Mesendoderm (in vitro differentiated cells): ENCODE measurements around the gene TRDN.

Source experiments
- DNase-seq: peaks from one replicate; pipeline ENCODE4 v3.0.0; 2013
- H2AK5ac ChIP-seq: 2 replicates; pipeline ENCODE4 v1.6.1; 2013; ENCODE audit warnings: low read length, inconsistent platforms
- H2BK120ac ChIP-seq: 2 replicates; pipeline ENCODE4 v1.6.1; 2013; ENCODE audit warnings: low read depth, mild to moderate bottlenecking, low read length, moderate library complexity, mixed read lengths
- H2BK15ac ChIP-seq: replicated peaks from 2 replicates; pipeline ENCODE4 v1.6.1; 2013; ENCODE audit warnings: low read depth, mild to moderate bottlenecking, moderate library complexity
- H2BK5ac ChIP-seq: 2 replicates; pipeline ENCODE4 v1.6.1; 2013; ENCODE audit warnings: low read length, inconsistent platforms
- H3K18ac ChIP-seq: 2 replicates; pipeline ENCODE4 v1.6.1; 2013; ENCODE audit warnings: mild to moderate bottlenecking, low read length, mixed read lengths
- H3K23ac ChIP-seq: one replicate; pipeline ENCODE4 v1.6.1; 2013; ENCODE audit warnings: low read length
- H3K27ac ChIP-seq: 2 replicates; pipeline ENCODE4 v1.5.1; 2013; ENCODE audit warnings: low read depth, mild to moderate bottlenecking, inconsistent platforms, low read length, moderate library complexity
- H3K27me3 ChIP-seq: 2 replicates; pipeline ENCODE4 v1.6.1; 2013; ENCODE audit warnings: low read length, control low read depth, mild to moderate bottlenecking, inconsistent platforms; ENCODE audit not compliant: insufficient read depth, poor library complexity
- H3K36me3 ChIP-seq: 2 replicates; pipeline ENCODE4 v1.6.1; 2013; ENCODE audit warnings: low read length, inconsistent platforms; ENCODE audit not compliant: control insufficient read depth, insufficient read depth
- H3K4ac ChIP-seq: one replicate; pipeline ENCODE4 v1.6.1; 2013; ENCODE audit warnings: low read depth, mild to moderate bottlenecking, low read length, moderate library complexity
- H3K4me1 ChIP-seq: 2 replicates; pipeline ENCODE4 v1.6.1; 2013; ENCODE audit warnings: low read depth, low read length, inconsistent platforms; ENCODE audit not compliant: control insufficient read depth
- H3K4me2 ChIP-seq: 2 replicates; pipeline ENCODE4 v1.6.1; 2013; ENCODE audit warnings: low read length
- H3K4me3 ChIP-seq: 2 replicates; pipeline ENCODE4 v1.5.1; 2013; ENCODE audit warnings: mild to moderate bottlenecking, low read length
- H3K56ac ChIP-seq: one replicate; pipeline ENCODE4 v1.6.1; 2013; ENCODE audit warnings: low read length
- H3K79me1 ChIP-seq: 2 replicates; pipeline ENCODE4 v1.6.1; 2013; ENCODE audit warnings: low read length, inconsistent platforms
- H3K79me2 ChIP-seq: 2 replicates; pipeline ENCODE4 v1.6.1; 2013; ENCODE audit warnings: mild to moderate bottlenecking, low read length; ENCODE audit not compliant: control insufficient read depth, insufficient read depth
- H3K9ac ChIP-seq: 2 replicates; pipeline ENCODE4 v1.6.1; 2013; ENCODE audit warnings: low read length, inconsistent platforms
- H4K5ac ChIP-seq: one replicate; pipeline ENCODE4 v1.6.1; 2013; ENCODE audit warnings: low read length
- H4K8ac ChIP-seq: one replicate; pipeline ENCODE4 v1.6.1; 2013; ENCODE audit warnings: low read depth, mild to moderate bottlenecking, control low read depth, low read length, moderate library complexity
- WGBS: extraction: QIAGEN DNeasy Blood & Tissue Kit; methylation state at CpG from one replicate; pipeline ENCODE4 v1.1.7; 2013; ENCODE audit warnings: low lambda C conversion rate, missing lambda C conversion rate; ENCODE audit not compliant: insufficient coverage; ENCODE audit errors: extremely low coverage; 5-methylcytosine and 5-hydroxymethylcytosine counted together

The TRDN gene

DNA sequence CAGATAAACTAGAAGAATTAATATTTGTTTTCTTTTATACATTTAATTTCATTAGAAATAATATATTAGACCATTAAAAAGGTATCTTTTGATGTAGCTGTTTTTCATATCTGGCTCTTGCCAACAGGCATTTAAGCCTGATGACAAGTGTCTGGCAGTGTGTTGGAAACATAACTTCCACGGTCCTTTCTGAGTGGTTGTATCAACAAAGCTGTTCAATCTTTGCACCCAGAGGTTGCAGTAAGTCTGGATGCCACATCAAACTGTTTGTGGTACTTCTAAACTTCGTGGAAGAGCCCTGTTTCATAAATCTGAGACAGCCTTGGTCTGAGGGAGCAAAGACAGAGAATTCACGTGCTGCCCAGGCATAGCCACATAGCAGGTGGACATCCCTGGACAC lies 197.4 kb downstream of the TRDN start:
- Histone ChIP-seq H3K4me1 (peaks cover 3% of the 10 kb centered on the region), H3K4ac (no peak overlapping the region)

DNA sequence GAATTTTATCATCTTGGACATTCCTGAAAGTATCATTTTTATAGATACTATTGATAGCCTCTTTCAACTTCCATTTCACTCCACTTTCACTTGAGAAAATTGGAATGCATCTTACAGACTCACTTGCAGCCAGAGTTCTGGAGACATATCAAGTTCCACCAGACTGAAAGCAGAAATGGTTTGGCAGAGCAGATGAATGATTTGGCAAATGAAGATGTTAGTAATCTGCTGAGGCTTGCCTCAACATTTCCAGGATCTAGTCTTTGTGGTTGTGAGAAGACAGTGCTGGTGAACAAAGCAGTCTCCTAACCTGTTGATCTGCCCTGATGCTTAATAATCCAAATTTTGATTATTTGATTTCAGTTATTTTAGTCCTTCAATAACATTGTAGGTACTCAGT lies 202.6 kb downstream of the TRDN start:
- Histone ChIP-seq H3K4ac (no peak overlapping the region), H3K18ac (no peak overlapping the region), H2BK15ac (no peak overlapping the region), H3K79me1 (no peaks in the 10 kb centered on the region), H3K56ac (no peak overlapping the region), H3K4me2 (no peak overlapping the region), H3K27me3 (no peaks in the 10 kb centered on the region), H3K79me2 (no peaks in the 10 kb centered on the region), H3K4me3 (no peak overlapping the region), H4K8ac (no peak overlapping the region), H2BK120ac (no peak overlapping the region), H4K5ac (no peak overlapping the region), H3K4me1 (peaks cover 3% of the 10 kb centered on the region), H3K23ac (no peak overlapping the region), H3K27ac (no peak overlapping the region), H3K36me3 (no peaks in the 10 kb centered on the region), H3K9ac (no peak overlapping the region), H2AK5ac (no peak overlapping the region), H2BK5ac (no peak overlapping the region)
- no peak for DNase-seq

More for the DNA sequence above, 197.4 kb downstream of the TRDN start:
- Histone ChIP-seq H2BK15ac (no peak overlapping the region), H3K27ac (no peak overlapping the region), H3K9ac (no peak overlapping the region), H3K79me2 (no peaks in the 10 kb centered on the region), H2BK5ac (no peak overlapping the region), H4K8ac (no peak overlapping the region), H3K56ac (no peak overlapping the region), H3K4me2 (no peak overlapping the region), H3K79me1 (no peaks in the 10 kb centered on the region), H3K18ac (no peak overlapping the region), H2AK5ac (no peak overlapping the region), H2BK120ac (no peak overlapping the region), H3K23ac (no peak overlapping the region), H3K36me3 (no peaks in the 10 kb centered on the region), H3K27me3 (no peaks in the 10 kb centered on the region), H4K5ac (no peak overlapping the region), H3K4me3 (no peak overlapping the region)
- no peak for DNase-seq
- WGBS, result no CpG with 5 or more reads among the region's 3 CpGs

DNA sequence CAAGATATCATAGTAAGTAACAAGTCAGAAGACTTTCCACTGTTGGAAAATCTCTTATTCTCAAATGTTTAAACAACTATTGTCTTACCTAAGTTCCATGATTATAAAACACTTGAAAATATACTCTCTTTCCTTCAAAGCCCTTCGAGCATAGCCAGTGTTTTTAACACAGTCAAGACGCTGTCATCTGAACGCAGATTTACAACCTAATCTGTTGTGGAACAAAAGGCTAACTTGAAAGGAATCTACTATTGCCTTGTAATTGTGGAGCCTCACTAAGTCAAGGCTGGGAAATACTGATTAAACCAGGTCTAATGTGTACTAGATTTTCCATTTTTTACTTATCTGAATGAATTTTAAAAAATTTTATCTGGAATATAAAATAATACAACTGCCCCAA lies 205.8 kb downstream of the TRDN start:
- Histone ChIP-seq H2BK5ac (no peak overlapping the region), H2AK5ac (no peak overlapping the region), H3K79me1 (no peaks in the 10 kb centered on the region), H3K4me3 (no peak overlapping the region), H3K36me3 (no peaks in the 10 kb centered on the region), H2BK15ac (no peak overlapping the region), H3K18ac (no peak overlapping the region), H3K9ac (no peak overlapping the region), H3K79me2 (no peaks in the 10 kb centered on the region), H4K8ac (no peak overlapping the region), H3K27me3 (no peaks in the 10 kb centered on the region), H3K23ac (no peak overlapping the region), H3K4me2 (no peak overlapping the region), H3K27ac (no peak overlapping the region), H3K4me1 (no peaks in the 10 kb centered on the region), H3K56ac (no peak overlapping the region), H2BK120ac (no peak overlapping the region), H4K5ac (no peak overlapping the region), H3K4ac (no peak overlapping the region)
- WGBS, result no CpG with 5 or more reads among the region's 3 CpGs
- DNase-seq, result no peak

- H3K79me2 ChIP-seq, result no peaks in the 10 kb centered on the region
- no peaks in the 10 kb centered on the region for H3K36me3 ChIP-seq
- H3K4me1 ChIP-seq, result no peaks in the 10 kb centered on the region
- no peak overlapping the region for H2BK15ac ChIP-seq
- H3K27me3 ChIP-seq, result no peaks in the 10 kb centered on the region
- H2BK120ac ChIP-seq, result no peak overlapping the region
- WGBS, result no CpG with 5 or more reads among the region's 1 CpG
- no peaks in the 10 kb centered on the region for H3K79me1 ChIP-seq
- H4K5ac ChIP-seq, result no peak overlapping the region
- no peak overlapping the region for H3K9ac ChIP-seq
- H3K27ac ChIP-seq, result no peak overlapping the region
- H4K8ac ChIP-seq, result no peak overlapping the region
- H3K4me2 ChIP-seq, result no peak overlapping the region
- no peak overlapping the region for H3K23ac ChIP-seq
- no peak overlapping the region for H3K4me3 ChIP-seq
- no peak for DNase-seq
- H2BK5ac ChIP-seq, result no peak overlapping the region
- H2AK5ac ChIP-seq, result no peak overlapping the region
- no peak overlapping the region for H3K18ac ChIP-seq
- no peak overlapping the region for H3K4ac ChIP-seq
- H3K56ac ChIP-seq, result no peak overlapping the region
Observed at GRCh38 chr6:123427008-123427407, 209.7 kb downstream of the TRDN start.

- no peak overlapping the region for H3K9ac ChIP-seq
- no peak overlapping the region for H3K4me2 ChIP-seq
- no peaks in the 10 kb centered on the region for H3K27me3 ChIP-seq
- no peak overlapping the region for H2AK5ac ChIP-seq
- H3K27ac ChIP-seq, result no peak overlapping the region
- no peak overlapping the region for H3K18ac ChIP-seq
- H3K23ac ChIP-seq, result no peak overlapping the region
- no peak overlapping the region for H2BK15ac ChIP-seq
- no peaks in the 10 kb centered on the region for H3K4me1 ChIP-seq
- H3K4me3 ChIP-seq, result no peak overlapping the region
- no peak overlapping the region for H4K8ac ChIP-seq
- H2BK120ac ChIP-seq, result no peak overlapping the region
- no CpG with 5 or more reads among the region's 1 CpG for WGBS
- H2BK5ac ChIP-seq, result no peak overlapping the region
- no peaks in the 10 kb centered on the region for H3K79me2 ChIP-seq
- no peaks in the 10 kb centered on the region for H3K79me1 ChIP-seq
- H3K4ac ChIP-seq, result no peak overlapping the region
- no peak overlapping the region for H4K5ac ChIP-seq
- DNase-seq, result no peak
- H3K56ac ChIP-seq, result no peak overlapping the region
- no peaks in the 10 kb centered on the region for H3K36me3 ChIP-seq
Observed at GRCh38 chr6:123423130-123423529, 213.6 kb downstream of the TRDN start.

- no peaks in the 10 kb centered on the region for H3K4me1 ChIP-seq
- no peak overlapping the region for H3K4me2 ChIP-seq
- H3K79me2 ChIP-seq, result no peaks in the 10 kb centered on the region
- no peaks in the 10 kb centered on the region for H3K79me1 ChIP-seq
- no peak overlapping the region for H2BK15ac ChIP-seq
- no peak overlapping the region for H2BK5ac ChIP-seq
- no peaks in the 10 kb centered on the region for H3K27me3 ChIP-seq
- H3K36me3 ChIP-seq, result no peaks in the 10 kb centered on the region
- H3K4ac ChIP-seq, result no peak overlapping the region
- H3K4me3 ChIP-seq, result no peak overlapping the region
- H4K8ac ChIP-seq, result no peak overlapping the region
- no peak overlapping the region for H3K27ac ChIP-seq
- H2AK5ac ChIP-seq, result no peak overlapping the region
- H3K23ac ChIP-seq, result no peak overlapping the region
- no peak overlapping the region for H3K56ac ChIP-seq
- H4K5ac ChIP-seq, result no peak overlapping the region
- no peak overlapping the region for H2BK120ac ChIP-seq
- WGBS, result no CpG with 5 or more reads among the region's 1 CpG
- DNase-seq, result no peak
- H3K18ac ChIP-seq, result no peak overlapping the region
- H3K9ac ChIP-seq, result no peak overlapping the region
Observed at GRCh38 chr6:123420512-123420911, 216.2 kb downstream of the TRDN start.
